ENCODE measurements around the gene NOG.

The NOG gene

DNA sequence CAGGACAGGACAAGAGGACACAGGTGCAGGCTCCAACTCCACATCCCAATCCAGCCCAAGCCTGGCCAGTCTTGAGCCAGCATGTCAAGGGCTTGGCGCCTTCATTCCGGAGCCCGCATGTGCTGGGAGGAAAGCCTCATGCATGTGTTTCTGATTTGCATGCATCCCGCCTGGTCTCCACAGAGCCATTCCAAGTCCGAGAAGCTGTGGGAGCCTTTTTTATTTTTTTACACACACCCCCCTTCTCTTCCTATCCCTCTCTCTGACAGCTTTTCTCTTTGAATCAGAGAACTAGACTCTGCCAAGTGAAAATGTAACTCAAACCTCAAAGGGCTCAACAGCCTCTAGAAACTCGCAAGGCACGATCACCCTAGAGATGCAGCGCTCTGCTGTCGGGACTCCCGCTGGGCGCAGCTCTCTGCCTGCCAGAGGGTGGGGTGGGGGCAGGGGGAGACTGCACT is 45.1 kb downstream of the NOG start:
- no peak for DNase-seq

DNA sequence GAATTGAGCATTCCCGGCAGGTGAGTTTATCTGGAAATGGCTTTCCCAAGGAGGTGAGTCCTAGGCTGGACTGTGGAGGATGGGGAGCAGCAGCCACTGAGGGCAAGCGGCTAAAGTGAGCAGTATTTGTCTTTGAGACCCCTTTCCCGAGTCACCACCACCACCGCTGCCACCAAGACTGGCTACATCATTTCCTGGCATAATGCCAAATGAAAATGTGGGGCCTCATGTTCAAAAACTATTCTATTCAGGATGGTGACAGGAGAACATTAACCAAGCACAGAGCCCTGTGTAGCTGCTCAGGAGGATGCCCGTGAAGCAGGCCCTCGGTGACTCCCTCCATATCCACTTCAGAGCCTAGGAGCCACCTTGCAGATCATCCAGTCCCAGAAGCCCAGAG is 46.0 kb downstream of the NOG start:
- no peak for DNase-seq

DNA sequence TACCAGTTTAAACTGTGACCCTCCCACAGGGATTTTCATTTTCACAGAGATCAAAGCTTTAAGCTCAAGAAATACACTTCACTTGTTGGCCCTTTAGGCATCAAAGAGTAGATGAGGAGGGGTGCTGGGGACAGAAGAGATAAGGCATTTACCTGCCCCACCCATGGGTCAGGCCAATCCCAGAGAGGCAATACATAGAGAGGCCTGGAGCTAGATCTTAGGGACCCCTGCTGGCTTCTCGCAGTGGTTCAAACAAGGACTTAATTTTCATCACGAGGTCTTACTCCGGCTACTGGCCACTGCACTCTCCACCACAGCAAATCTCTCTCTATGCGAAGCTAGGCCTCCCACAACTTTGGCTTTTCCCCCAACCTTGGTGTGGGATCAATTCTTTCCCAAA is 46.6 kb downstream of the NOG start:
- no peak for DNase-seq

DNA sequence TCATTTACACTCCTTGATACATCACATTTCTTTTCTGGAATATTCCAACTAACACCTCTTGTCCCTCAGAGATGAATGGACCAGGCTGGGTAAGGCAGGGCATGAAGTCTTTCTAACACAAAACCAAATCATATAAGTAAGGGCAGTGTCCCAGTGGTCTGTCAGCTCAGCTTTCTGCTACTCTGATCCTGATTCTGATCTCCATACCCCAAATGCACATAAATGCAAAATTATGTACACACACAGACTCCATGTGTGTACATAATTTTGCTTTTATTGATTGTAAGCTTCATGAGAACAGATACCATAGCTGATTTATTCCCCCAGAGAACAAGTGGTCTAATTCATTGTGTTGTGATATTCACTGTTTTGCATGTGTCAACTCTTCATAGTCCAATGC is 47.9 kb downstream of the NOG start:
- DNase-seq, result no peak

DNA sequence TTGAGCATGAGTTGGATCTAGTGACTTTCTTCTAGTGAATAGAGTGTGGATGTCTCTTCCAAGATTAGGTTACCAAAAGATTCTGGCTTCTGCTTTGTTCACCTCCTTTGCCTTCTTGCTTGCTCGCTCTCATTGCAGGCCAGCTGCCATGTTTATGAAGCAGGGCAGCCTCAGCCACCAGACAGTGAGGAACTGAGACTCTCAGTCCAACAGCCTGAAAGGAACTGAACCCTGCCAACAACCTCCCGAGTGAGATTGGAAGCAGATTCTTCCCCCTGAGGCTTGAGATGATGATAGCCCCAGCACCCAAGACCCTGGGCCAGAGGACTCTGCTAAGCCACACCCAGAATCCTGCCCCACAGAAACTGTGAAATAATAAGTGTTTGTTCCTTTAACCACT is 48.4 kb downstream of the NOG start:
- no peak for DNase-seq

DNA sequence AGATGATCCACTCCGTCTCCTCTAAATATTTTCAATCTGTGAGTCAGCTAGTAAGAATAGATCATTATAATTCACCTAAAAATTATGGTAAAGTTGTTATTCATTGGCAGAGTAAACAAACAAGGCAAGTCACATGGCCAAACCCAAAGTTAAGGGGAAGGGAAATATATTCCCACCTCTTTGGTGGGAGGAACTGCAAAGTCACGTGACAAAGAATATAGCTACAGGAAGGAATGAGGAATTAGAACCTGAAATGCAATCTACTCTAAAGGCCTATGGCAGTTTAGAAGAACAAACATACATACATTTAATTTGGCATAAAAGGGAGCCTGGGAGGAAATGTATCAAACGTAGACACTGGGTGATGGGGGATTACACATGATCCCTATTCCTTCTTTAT is 48.9 kb downstream of the NOG start:
- no peak for DNase-seq
